ENCODE data around the gene SLC3A2.

GRCh38 chr11:62905927-62906531, 25.3 kb downstream of the SLC3A2 start:
- TF ChIP-seq CTCF (IDR thresholded peaks at IDR 0.05) = peak; percentile 99
- TF ChIP-seq USF1 (CRISPR knock-in tag; IDR thresholded peaks at IDR 0.05) = no peak
- no peak for TF ChIP-seq TP53 (CRISPR knock-in tag; IDR thresholded peaks at IDR 0.05)
- TF ChIP-seq TCF7 (CRISPR knock-in tag; IDR thresholded peaks at IDR 0.05; ENCODE audit: low read depth) = no peak
- TF ChIP-seq PRRX2 (CRISPR knock-in tag; IDR thresholded peaks at IDR 0.05) = no peak
- TF ChIP-seq, protein P1, sequence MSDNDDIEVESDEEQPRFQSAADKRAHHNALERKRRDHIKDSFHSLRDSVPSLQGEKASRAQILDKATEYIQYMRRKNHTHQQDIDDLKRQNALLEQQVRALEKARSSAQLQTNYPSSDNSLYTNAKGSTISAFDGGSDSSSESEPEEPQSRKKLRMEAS (CRISPR knock-in tag; IDR thresholded peaks at IDR 0.05) = no peak
- TF ChIP-seq ARID4B (CRISPR knock-in tag; IDR thresholded peaks at IDR 0.05; ENCODE audit: borderline replicate concordance) = no peak
- no peak for TF ChIP-seq MXD4 (CRISPR knock-in tag; IDR thresholded peaks at IDR 0.05; ENCODE audit: borderline replicate concordance)
- TF ChIP-seq, protein P2, sequence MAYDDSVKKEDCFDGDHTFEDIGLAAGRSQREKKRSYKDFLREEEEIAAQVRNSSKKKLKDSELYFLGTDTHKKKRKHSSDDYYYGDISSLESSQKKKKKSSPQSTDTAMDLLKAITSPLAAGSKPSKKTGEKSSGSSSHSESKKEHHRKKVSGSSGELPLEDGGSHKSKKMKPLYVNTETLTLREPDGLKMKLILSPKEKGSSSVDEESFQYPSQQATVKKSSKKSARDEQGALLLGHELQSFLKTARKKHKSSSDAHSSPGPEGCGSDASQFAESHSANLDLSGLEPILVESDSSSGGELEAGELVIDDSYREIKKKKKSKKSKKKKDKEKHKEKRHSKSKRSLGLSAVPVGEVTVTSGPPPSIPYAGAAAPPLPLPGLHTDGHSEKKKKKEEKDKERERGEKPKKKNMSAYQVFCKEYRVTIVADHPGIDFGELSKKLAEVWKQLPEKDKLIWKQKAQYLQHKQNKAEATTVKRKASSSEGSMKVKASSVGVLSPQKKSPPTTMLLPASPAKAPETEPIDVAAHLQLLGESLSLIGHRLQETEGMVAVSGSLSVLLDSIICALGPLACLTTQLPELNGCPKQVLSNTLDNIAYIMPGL (CRISPR knock-in tag; IDR thresholded peaks at IDR 0.05) = no peak
- TF ChIP-seq SMAD4 (CRISPR knock-in tag; IDR thresholded peaks at IDR 0.05) = no peak
- TF ChIP-seq NR1H2 (CRISPR knock-in tag; IDR thresholded peaks at IDR 0.05) = no peak
- no peak for TF ChIP-seq OVOL2 (CRISPR knock-in tag; IDR thresholded peaks at IDR 0.05; ENCODE audit: borderline replicate concordance)
